Thyroid gland (tissue), 4 donors: ENCODE data around the gene ASGR1. TPM values are rescaled to one million over a fixed set of nuclear protein-coding genes. Genes with fewer than 3 reads are reported as not detected.

Experiments
- DNase-seq, 2 donors: peaks; one replicate each; pipeline ENCODE4 v3.0.0-alpha.2; 2019
- H3K27ac ChIP-seq, 3 donors: fragments of 200-600 bp; sonication (generic); 1 replicate in 2 of 3; 2 replicates in 1 of 3; pipeline ENCODE4 v1.5.1; 2016 to 2019; ENCODE audit warnings: mild to moderate bottlenecking in 1 of 3, moderate library complexity in 1 of 3
- H3K27me3 ChIP-seq: fragments of 200-600 bp; sonication (generic); one replicate; pipeline ENCODE4 v1.5.1; 2019
- H3K36me3 ChIP-seq, 2 donors: fragments of 200-600 bp; sonication (generic); one replicate each; pipeline ENCODE4 v1.5.1; 2016 to 2019
- H3K4me1 ChIP-seq, 2 donors: fragments of 200-600 bp; sonication (generic); one replicate each; pipeline ENCODE4 v1.5.1; 2017 to 2019
- H3K4me3 ChIP-seq, 3 donors: fragments of 200-600 bp; sonication (generic); replicated peaks in 1 of 3; 1 replicate in 2 of 3; 2 replicates in 1 of 3; pipeline ENCODE4 v1.5.1; 2016; ENCODE audit warnings: mild to moderate bottlenecking in 1 of 3
- H3K9me3 ChIP-seq: fragments of 200-600 bp; sonication (generic); one replicate; pipeline ENCODE4 v1.5.1; 2017
- POLR2A ChIP-seq, 2 donors: fragments of 450-650 bp; IDR thresholded peaks; one replicate each; pipeline ENCODE4 v1.6.1; 2017; ENCODE audit warnings: antibody characterized with exemption in 2 of 2, mild to moderate bottlenecking in 2 of 2, moderate library complexity in 1 of 2
- WGBS, 2 donors: methylation state at CpG; one replicate each; pipeline ENCODE4 v1.1.5; 2017; 5-methylcytosine and 5-hydroxymethylcytosine counted together
- intact Hi-C: fragments of 100-400 bp; cut with DNase I; formaldehyde crosslinking; loops from one replicate; pipeline ENCODE4 v1.15.1; 2023
- total RNA-seq, 4 donors: library from RNA; depleted of rRNA; stranded (reverse); fragments of >200 nt; gene quantifications; one replicate each; pipeline ENCODE4 v1.2.3, GENCODE V29; 2016
- TF ChIP-seq, protein P1 (sequence below), 6 experiments: fragments of 200-600 bp in 3 of 6; fragments of 450-650 bp in 3 of 6; sonication (generic) in 3 of 6; IDR thresholded peaks; one replicate each; pipeline ENCODE4 v1.5.1; 2016 to 2019; ENCODE audit warnings: antibody characterized with exemption in 6 of 6, mild to moderate bottlenecking in 2 of 6, inconsistent platforms in 1 of 6, moderate library complexity in 1 of 6

ASGR1 gene, protein sequence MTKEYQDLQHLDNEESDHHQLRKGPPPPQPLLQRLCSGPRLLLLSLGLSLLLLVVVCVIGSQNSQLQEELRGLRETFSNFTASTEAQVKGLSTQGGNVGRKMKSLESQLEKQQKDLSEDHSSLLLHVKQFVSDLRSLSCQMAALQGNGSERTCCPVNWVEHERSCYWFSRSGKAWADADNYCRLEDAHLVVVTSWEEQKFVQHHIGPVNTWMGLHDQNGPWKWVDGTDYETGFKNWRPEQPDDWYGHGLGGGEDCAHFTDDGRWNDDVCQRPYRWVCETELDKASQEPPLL
- total RNA-seq = 1 to 10 TPM in 3 of 4 donors, not detected in 1; 3.0 to 6.5 (median 3.3) TPM

DNA sequence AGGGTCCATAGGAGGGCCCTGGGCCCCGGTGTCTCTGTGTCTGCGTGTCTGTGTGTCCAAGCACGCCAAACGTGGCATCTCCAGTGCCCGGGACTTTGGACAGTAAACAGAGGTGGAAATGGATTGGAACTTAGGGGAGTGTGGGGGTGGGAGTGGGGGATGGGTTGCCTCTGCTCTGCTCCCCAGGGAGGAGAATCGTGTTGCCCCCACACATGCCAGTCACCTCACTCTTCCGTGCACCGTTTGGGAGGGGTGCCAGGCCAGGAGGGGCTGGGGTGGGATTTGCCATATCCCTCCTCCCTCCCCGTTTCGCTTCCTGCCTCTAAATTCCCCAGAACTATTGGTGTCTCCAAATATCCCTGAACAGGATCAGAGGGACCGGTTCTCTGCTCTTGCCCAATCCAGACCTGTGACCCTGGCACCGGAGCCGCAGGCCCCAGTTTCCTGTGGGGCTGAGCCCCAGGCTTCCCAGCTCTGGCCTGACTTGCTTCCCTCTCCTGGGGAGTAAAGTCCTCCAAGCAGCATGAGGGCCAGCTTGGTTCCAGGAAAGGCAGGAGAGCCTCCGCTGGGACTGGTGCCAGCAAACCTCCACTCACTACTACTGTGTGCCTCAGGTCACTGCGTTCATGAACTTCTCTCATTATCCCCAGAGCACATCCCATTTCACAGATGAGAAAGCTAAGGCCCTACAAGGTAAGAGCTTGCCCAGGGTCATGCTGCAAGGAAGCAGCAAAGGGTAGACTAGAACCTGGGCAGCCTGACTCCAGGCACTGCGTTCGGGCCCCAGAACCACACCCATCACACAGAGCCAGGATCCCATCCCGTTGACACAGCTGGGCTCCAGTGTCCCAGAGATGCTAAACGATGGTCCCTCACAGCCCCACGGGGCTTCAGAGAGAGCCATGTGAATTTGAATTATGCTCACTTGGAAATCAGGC lies at the start of gene ASGR1:
TSS of gene ASGR1 (minus strand) at position 54 of the 938 bp plus-strand sequence. CDS start 807 bp downstream, outside the sequence.
- Histone ChIP-seq H3K4me1 (peaks cover 13 to 18% of the 10 kb centered on the region in 2 donors), H3K27me3 (no peaks in the 10 kb centered on the region), H3K4me3 (no peak within 1 kb of the TSS), H3K9me3 (no peaks in the 10 kb centered on the region), H3K36me3 (no peaks in the 10 kb centered on the region), H3K27ac (no peak within 1 kb of the TSS)
- no peak for TF ChIP-seq POLR2A (IDR thresholded peaks at IDR 0.05)
- TF ChIP-seq, protein P1, sequence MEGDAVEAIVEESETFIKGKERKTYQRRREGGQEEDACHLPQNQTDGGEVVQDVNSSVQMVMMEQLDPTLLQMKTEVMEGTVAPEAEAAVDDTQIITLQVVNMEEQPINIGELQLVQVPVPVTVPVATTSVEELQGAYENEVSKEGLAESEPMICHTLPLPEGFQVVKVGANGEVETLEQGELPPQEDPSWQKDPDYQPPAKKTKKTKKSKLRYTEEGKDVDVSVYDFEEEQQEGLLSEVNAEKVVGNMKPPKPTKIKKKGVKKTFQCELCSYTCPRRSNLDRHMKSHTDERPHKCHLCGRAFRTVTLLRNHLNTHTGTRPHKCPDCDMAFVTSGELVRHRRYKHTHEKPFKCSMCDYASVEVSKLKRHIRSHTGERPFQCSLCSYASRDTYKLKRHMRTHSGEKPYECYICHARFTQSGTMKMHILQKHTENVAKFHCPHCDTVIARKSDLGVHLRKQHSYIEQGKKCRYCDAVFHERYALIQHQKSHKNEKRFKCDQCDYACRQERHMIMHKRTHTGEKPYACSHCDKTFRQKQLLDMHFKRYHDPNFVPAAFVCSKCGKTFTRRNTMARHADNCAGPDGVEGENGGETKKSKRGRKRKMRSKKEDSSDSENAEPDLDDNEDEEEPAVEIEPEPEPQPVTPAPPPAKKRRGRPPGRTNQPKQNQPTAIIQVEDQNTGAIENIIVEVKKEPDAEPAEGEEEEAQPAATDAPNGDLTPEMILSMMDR (IDR thresholded peaks at IDR 0.05) = no peak
- intact Hi-C loops = loop anchor here (5.0 kb wide), 1 partner anchor 127 kb away; no protein-coding TSS in a partner anchor
- DNase-seq = no peak
- WGBS, 2 donors = 57 to 59% methylated on average over 16 to 20 of the region's 20 CpGs

DNA sequence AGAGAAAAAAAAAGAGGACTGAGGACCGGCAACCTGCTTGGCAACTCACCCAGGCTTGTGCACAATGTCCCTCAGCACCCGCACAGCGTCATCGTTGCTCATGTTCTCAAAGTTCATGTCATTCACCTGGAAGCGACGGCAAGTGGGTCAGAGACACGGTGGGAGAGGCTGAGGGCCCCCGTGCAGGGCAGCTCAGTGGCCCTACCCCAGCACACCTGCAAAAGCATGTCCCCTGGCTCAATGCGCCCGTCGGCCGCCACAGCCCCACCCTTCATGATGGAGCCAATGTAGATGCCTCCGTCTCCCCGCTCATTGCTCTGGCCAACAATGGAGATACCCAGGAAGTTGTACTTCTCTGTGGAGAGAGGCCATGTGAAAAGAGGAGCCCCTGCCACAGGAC lies 49.8 kb upstream of the ASGR1 start:
- Histone ChIP-seq H3K4me1 (peaks cover 17 to 22% of the 10 kb centered on the region in 2 donors), H3K27me3 (no peaks in the 10 kb centered on the region), H3K27ac (no peak overlapping the region), H3K36me3 (peaks cover 48 to 57% of the 10 kb centered on the region in 2 donors), H3K9me3 (no peaks in the 10 kb centered on the region), H3K4me3 (no peak overlapping the region)
- intact Hi-C loops = no loop called here
- no peak for DNase-seq
- TF ChIP-seq POLR2A (IDR thresholded peaks at IDR 0.05) = no peak
- 90 to 92% methylated on average over 14 of the region's 14 CpGs for WGBS, 2 donors

DNA sequence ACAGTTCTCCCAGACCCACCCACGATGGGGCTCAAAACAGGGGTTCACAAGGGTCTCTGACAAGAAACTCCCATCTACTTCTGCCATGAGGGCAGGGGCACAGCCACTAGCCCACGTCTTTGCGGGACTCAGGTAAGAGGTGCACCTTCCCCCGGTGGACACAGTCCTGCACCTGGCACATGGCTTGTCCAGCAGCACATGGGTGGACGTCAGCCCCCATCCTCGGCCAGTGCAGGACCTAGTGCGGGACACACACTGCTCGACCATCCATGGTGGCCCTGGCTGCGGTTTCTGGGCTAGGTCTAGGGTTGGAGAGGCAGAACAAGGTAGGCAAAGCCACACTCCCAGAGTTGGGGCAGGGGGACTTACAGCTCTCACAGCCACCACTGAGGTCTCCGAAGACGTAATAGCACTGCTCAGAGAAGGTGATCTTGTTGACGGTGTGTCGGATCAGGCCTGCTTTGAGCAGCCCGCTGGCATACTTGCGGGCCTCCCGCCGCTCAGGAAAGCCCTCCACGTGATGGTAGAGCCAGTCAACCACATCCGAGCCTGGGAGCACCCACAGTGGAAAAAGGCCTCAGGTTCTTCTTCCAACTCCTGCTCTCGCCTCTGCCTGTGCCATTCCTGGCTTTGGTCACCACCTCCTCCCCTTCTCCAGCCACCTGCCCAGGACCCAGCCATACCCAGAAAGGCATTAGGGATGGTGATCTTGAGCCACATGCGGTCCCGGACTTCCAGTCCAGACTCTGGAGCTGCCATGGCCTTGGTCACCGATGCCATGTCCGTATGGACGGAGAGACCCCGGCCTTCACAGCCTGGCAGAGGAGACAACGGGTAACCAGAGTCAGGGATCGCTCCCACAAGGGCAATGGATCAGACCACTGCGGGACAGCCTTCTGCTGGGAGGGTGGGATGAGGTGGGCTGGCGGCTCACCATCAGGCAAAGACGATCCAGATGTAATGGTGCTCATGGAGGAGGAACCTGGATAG lies 47.8 kb upstream of the ASGR1 start:
- no peak overlapping the region for H3K27ac ChIP-seq
- no peaks in the 10 kb centered on the region for H3K27me3 ChIP-seq
- H3K4me1 ChIP-seq = peaks cover 4 to 8% of the 10 kb centered on the region in 2 donors
- intact Hi-C loops = no loop called here
- peaks cover 67 to 75% of the 10 kb centered on the region in 2 donors for H3K36me3 ChIP-seq
- H3K4me3 ChIP-seq = no peak overlapping the region
- no peaks in the 10 kb centered on the region for H3K9me3 ChIP-seq
- WGBS, 2 donors = 93 to 95% methylated on average over 23 to 30 of the region's 31 CpGs
- no peak for TF ChIP-seq POLR2A (IDR thresholded peaks at IDR 0.05)
- TF ChIP-seq, protein P1 (IDR thresholded peaks at IDR 0.05) = no peak
- no peak for DNase-seq

DNA sequence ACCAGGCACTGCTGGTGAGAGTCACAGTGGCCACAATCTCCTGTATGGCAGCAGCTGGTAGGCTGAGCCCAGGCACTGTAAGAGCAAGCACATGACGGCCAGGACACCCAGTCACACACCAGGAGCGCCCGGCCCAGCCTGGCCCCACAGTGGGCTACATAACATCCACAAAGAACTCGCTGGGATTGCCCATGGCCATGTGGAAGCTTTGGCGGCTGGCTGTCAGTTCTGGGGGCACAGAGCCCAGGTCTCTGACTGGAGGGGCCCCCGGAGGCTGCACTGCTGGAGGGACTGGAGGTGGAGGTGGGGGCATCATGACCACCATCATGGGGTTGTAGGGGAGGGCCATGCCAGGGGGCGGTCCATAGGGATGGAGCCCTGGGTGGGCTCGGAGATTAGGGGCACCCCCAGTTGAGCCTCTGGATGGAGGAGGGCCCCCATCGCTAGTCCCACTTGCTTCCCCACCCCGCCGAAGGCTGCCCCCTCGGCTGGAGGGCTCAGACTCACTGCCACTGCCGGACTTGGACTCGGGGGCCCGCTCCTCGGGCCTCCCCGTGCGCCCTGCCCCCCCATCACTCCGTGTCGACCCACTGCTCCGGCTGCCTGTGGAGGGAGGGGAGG lies 46.7 kb upstream of the ASGR1 start:
- H3K4me3 ChIP-seq = no peak overlapping the region
- peaks cover 9 to 15% of the 10 kb centered on the region in 2 donors for H3K4me1 ChIP-seq
- no peaks in the 10 kb centered on the region for H3K27me3 ChIP-seq
- no peak for DNase-seq
- peaks cover 71 to 86% of the 10 kb centered on the region in 2 donors for H3K36me3 ChIP-seq
- intact Hi-C loops = no loop called here
- WGBS, 2 donors = 87 to 92% methylated on average over 15 to 17 of the region's 21 CpGs
- H3K27ac ChIP-seq = no peak overlapping the region
- no peaks in the 10 kb centered on the region for H3K9me3 ChIP-seq
- TF ChIP-seq, protein P1 (IDR thresholded peaks at IDR 0.05) = no peak
- TF ChIP-seq POLR2A (IDR thresholded peaks at IDR 0.05) = no peak
